B cell (primary cell): ENCODE measurements around the gene NEUROG1.

ENCODE experiments used
- EZH2 ChIP-seq: IDR thresholded peaks from 2 replicates; pipeline ENCODE4 v1.6.1; 2012; ENCODE audit warnings: borderline replicate concordance, low read depth, mild to moderate bottlenecking, moderate library complexity, low read length; ENCODE audit not compliant: insufficient read depth, poor library complexity, severe bottlenecking
- TF ChIP-seq, protein P1 (sequence below): fragments of 200-600 bp; IDR thresholded peaks from one replicate; pipeline ENCODE4 v1.8.0; 2022; ENCODE audit warnings: antibody characterized with exemption, mild to moderate bottlenecking

DNA sequence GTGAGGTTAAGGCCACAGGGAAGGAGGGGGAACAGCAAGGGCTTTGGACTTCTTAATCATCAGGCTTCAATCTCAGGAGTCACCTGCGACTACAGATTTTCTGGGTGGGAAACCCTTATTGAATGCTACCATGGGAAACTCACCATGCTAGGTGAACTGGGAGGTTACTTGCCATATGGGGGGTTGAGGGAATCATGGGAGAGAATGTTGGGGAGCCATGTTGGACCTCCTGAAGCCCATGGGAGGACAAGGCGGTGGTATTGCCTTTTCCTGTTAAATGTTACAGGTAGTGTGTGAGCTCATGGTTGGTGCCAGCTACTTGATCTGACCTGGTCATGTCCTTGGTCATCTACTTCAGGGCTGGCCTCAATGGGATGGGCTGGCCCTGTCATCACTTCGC, 31.4 kb downstream of the NEUROG1 start:
- TF ChIP-seq, protein P1, sequence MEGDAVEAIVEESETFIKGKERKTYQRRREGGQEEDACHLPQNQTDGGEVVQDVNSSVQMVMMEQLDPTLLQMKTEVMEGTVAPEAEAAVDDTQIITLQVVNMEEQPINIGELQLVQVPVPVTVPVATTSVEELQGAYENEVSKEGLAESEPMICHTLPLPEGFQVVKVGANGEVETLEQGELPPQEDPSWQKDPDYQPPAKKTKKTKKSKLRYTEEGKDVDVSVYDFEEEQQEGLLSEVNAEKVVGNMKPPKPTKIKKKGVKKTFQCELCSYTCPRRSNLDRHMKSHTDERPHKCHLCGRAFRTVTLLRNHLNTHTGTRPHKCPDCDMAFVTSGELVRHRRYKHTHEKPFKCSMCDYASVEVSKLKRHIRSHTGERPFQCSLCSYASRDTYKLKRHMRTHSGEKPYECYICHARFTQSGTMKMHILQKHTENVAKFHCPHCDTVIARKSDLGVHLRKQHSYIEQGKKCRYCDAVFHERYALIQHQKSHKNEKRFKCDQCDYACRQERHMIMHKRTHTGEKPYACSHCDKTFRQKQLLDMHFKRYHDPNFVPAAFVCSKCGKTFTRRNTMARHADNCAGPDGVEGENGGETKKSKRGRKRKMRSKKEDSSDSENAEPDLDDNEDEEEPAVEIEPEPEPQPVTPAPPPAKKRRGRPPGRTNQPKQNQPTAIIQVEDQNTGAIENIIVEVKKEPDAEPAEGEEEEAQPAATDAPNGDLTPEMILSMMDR, result no peak
- no peak for TF ChIP-seq EZH2
